HTERT RPE-1 (cell line): ENCODE measurements around the gene ADCK2.
"Not testable (repeated sequence)": the region's sequence is repeated elsewhere in the genome, so short reads cannot be mapped to it uniquely, and the experiment has no call there.

Experiments used
- in situ Hi-C: fragments of 300-500 bp; cut with MboI; formaldehyde crosslinking; loops from 4 replicates; pipeline ENCODE4 v1.14.3; 2020; ENCODE audit warnings: low sequenced_read_pairs

The ADCK2 gene, protein sequence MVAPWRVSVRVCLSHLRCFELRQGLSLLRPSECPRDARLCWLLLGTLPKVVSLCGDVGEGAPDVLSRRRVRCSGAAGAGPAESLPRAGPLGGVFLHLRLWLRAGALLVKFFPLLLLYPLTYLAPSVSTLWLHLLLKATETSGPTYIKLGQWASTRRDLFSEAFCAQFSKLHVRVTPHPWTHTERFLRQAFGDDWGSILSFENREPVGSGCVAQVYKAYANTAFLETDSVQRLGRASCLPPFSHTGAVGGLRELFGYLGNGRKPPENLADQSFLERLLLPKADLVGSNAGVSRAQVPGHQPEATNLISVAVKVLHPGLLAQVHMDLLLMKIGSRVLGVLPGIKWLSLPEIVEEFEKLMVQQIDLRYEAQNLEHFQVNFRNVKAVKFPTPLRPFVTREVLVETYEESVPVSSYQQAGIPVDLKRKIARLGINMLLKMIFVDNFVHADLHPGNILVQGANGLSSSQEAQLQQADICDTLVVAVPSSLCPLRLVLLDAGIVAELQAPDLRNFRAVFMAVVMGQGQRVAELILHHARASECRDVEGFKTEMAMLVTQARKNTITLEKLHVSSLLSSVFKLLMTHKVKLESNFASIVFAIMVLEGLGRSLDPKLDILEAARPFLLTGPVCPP

DNA sequence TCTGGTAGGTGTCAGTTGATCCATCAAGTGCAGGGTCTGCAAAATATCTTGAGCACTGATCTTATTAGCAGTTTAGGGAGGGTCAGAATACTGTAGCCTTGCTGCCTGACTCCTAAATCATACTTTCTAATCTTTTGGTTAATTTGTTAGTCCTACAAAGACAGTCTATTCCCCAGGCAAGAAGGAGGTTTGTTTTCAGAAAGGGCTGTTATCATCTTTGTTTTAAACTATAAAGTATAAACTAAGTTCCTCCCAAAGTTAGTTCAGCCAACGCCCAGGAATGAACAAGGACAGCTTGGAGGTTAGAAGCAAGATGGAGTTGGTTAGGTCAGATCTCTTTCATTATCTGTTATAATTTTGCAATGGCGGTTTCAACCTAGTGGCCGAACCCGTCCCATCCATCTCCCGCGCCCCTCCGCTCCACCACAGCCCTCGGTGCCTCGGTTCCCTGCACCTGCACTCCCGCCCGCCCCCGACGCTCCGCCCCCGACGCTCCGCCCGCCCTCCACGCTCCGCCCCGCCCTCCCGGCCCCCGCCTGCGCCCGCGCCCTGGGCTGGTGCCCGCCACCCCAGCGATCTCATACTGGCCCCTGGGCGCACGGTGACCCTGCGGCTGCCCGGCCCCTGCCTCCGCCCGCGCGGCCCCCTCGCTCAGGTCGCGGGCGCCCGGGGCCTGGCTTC is at the start of gene ADCK2:
Gene ADCK2, plus strand, starts transcription at position 564 of the 681 bp plus-strand sequence. CDS start 386 bp downstream, outside the sequence.
- in situ Hi-C loops = no loop called here

- in situ Hi-C loops = no loop called here
Observed at GRCh38 chr7:140623980-140624379, 48.8 kb upstream of the ADCK2 start.

DNA sequence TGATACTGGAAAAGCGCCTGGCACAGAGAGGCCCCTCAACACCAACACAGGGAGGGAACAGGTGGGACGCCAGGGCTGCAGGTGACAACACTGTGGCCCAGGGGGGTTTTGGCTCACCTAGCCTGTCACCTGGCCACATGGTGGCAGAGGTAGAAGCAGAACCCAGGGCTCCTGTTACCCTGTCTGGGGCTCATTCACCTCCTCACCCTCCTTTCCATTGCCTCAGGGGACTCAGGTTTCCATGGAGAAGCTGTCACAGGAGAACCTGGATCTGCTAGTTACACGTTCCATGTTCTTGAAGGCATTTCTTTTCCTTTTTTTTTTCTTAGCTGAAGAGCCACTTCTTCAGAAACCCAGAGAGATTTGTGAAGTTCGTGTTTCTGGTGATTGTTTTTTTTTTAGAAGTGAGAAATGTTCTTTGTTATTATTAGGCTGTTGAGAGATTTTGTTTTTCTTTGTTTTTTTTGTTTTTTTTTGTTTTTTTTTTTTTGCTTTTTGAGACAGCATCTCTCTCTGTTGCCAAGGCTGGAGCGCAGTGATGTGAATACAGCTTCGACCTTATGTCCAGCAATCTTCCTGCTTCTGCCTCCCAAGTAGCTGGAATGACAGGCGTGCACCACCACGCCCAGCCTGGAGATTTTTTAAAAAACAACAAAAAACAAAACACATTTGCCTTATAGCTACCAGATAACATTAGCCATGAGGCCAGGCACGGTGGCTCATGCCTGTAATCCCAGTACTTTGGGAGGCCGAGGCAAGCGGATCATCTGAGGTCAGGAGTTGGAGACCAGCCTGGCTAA is 48.2 kb upstream of the ADCK2 start:
- in situ Hi-C loops = no loop called here

DNA sequence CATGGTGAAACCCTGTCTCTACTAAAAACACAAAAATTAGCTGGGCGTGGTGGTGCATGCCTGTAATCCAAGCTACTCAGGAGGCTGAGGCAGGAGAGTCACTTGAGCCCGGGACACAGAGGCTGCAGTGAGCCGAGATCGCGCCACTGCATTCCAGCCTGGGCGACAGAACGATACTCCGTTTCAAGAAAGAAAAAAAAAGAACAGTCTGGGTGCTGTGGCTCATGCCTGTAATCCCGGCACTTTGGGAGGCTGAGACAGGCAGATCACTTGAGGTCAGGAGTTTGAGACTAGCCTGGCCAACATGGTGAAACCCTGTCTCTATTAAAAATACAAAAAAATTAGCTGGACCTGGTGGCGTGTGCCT is 47.6 kb upstream of the ADCK2 start:
- in situ Hi-C loops = not testable (repeated sequence)

- in situ Hi-C loops = no loop called here
Observed at GRCh38 chr7:140625908-140626868, 46.6 kb upstream of the ADCK2 start.

DNA sequence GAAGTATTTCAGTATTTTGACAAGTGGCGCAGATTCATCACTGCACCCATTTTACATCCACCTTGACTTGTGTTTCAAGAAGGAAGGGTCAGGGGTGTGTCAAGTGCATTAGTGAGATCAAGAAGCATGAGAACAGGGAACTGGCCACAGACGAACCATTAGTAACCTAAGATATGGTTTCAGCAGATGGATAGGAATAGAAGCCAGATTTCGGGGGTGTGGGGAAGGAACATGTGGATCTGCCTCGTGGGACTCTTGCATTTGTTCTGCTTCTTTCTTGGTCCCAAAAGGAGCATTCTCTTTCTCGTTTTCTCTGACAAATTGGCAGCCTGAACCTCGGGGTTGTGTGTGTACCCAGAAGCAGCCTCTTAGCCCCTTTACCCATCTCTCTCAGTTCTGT is 41.7 kb upstream of the ADCK2 start:
- in situ Hi-C loops = no loop called here

GRCh38 chr7:140631602-140632001 is 41.1 kb upstream of the ADCK2 start:
- in situ Hi-C loops = no loop called here

GRCh38 chr7:140635345-140635744 is 37.4 kb upstream of the ADCK2 start:
- in situ Hi-C loops = no loop called here

- in situ Hi-C loops = no loop called here
Observed at GRCh38 chr7:140635816-140636215, 36.9 kb upstream of the ADCK2 start.

DNA sequence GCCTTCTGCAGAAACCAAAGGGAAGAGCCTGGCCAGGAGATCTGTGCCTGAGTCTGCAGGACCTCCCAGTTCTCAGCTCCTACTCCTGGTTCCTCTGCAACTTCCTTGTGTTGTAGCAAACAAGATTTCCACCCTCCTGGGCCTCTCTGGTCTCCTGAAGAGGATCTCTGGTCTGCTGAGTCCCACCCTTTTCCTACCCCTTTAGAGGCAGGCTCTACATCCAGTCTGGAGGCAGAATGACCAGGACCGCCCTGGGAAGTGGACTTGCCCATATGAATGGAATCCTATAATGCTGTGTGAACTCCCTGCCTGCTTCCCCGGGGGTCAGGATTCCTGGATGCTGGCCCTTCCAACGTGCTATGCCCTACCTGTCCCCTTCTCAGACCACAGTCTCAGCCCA is 35.3 kb upstream of the ADCK2 start:
- in situ Hi-C loops = no loop called here

DNA sequence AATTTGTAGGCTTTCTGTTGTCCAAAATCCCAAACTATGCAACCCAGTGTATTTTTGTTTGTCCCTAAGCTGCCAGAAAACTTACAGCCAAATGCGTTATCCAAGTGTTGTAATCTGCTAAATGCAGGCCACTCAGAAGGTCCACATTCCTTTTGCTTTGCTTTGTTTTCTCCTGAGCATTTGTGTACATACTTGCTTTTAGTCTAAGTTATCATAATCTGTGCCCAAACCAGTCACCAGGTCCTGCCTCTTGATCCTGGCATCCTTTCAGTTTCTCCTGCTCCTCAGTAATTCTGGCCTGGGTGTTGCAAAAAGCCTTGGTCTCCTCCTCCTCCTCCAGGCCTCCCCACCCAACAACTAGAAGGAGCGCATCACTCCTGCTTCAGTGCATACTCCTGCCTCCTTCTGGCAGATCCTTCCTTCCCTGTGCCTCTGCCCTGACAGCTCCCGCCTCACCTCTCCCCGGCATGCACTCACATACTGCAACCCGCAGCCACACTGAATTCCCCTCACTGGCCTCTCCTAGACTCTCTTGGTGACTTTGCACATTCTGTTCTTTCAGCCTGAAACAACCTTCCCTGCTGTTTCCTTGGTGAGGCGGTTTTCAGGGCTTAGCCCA is 34.5 kb upstream of the ADCK2 start:
- in situ Hi-C loops = no loop called here

DNA sequence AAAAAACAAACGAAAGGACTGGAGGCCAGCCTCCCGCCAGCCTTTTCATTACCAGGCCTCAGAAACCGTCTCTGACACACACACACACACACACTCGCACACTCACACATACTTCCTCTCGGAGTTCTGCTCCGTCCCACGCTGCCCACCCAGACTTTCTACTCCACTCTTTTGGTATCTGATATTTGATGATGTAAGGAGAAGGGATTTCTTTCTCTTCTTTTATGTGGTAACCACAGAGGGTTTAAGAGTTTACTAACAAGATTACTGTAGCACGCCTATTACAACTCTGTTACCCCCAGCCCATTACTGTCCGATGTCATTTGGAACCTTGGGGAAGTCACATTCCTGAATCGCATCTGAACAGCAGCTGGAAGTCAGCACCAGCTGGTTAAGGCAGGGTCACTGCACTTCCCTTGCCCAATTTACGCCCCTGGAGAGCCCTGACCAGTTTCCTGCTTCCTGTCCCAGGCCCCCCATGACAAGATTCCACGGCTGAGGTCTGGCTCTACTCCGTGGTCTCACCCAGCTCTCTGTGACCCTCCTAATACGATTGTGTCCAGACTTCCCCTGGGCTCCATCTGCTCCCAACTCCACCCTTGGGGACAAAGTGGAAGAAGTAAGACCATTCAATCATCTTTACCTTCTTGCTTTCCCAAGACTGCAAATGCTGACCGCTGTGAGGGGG is 33.2 kb upstream of the ADCK2 start:
- in situ Hi-C loops = no loop called here

DNA sequence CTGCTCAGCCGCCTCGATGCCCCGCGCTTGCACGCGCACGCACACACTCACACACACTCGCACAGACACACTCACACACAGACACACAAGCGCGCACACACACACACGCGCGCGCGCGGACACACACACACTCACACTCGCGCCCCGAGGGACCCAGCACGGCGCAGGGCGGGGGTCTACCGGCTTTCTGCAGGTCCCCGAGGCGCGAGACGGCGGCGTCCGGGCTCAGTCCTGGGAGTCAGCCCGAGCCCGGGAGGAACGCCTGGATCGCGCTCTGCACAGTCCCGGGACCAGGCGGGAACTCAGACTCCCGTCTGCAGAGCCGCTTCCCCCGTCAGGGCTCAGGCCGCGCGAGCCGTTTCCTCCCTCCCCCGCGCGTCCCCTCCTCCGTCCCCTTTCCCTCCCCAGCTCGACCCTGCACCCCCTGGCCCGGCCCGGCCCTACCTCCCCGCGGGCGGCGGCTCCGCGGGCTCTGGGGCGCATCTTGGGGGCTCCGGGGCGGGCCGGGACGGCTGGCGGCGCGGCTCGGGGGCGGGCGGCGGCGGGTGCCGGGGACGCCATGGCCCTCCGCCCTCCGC is 32.6 kb upstream of the ADCK2 start:
- in situ Hi-C loops = no loop called here

GRCh38 chr7:140640727-140641523 is 31.8 kb upstream of the ADCK2 start, which contains the start of gene DENND2A:
DENND2A (minus strand) TSS chr7:140640813; CDS start chr7:140602397, 38,416 bp downstream.
- in situ Hi-C loops = no loop called here

- in situ Hi-C loops = no loop called here
Observed at GRCh38 chr7:140641524-140642195, 31.1 kb upstream of the ADCK2 start.

GRCh38 chr7:140643416-140643815 is 29.3 kb upstream of the ADCK2 start:
- in situ Hi-C loops = no loop called here

- in situ Hi-C loops = not testable (repeated sequence)
Observed at GRCh38 chr7:140644761-140645160, 28.0 kb upstream of the ADCK2 start.
